ENCODE measurements around the gene ATP9B.

- TF ChIP-seq, protein P1, sequence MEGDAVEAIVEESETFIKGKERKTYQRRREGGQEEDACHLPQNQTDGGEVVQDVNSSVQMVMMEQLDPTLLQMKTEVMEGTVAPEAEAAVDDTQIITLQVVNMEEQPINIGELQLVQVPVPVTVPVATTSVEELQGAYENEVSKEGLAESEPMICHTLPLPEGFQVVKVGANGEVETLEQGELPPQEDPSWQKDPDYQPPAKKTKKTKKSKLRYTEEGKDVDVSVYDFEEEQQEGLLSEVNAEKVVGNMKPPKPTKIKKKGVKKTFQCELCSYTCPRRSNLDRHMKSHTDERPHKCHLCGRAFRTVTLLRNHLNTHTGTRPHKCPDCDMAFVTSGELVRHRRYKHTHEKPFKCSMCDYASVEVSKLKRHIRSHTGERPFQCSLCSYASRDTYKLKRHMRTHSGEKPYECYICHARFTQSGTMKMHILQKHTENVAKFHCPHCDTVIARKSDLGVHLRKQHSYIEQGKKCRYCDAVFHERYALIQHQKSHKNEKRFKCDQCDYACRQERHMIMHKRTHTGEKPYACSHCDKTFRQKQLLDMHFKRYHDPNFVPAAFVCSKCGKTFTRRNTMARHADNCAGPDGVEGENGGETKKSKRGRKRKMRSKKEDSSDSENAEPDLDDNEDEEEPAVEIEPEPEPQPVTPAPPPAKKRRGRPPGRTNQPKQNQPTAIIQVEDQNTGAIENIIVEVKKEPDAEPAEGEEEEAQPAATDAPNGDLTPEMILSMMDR (IDR thresholded peaks at IDR 0.05), result no peak
- no peak for TF ChIP-seq POLR2AphosphoS5 (IDR thresholded peaks at IDR 0.05; ENCODE audit: insufficient read depth in 1 of 2, low read depth in 1 of 2)
Measured at GRCh38 chr18:79107886-79108285, 38.7 kb downstream of the ATP9B start.

All from vagina (tissue), 2 donors.